Omental fat pad (tissue), 4 donors: Measurements from ENCODE around the gene NYNRIN. TPM values are rescaled to one million over a fixed set of nuclear protein-coding genes. Genes with fewer than 3 reads are reported as not detected.

Experiments used
- ATAC-seq: fragments of 150-250 bp; one replicate; pipeline ENCODE4 v1.9.1; 2016; ENCODE audit warnings: mild to moderate bottlenecking, moderate library complexity; ENCODE audit not compliant: low FRiP score
- DNase-seq: peaks from one replicate; pipeline ENCODE4 v3.0.0-alpha.2; 2019; ENCODE audit warnings: low spot score
- CTCF ChIP-seq, 3 donors: fragments of 450-650 bp; IDR thresholded peaks; one replicate each; pipeline ENCODE4 v1.5.1; 2016 to 2017; ENCODE audit warnings: antibody characterized with exemption in 3 of 3, mild to moderate bottlenecking in 3 of 3, moderate library complexity in 2 of 3
- total RNA-seq, 4 donors: library from RNA; depleted of rRNA; stranded (reverse); fragments of >200 nt; gene quantifications; one replicate each; pipeline ENCODE4 v1.1.0, GENCODE V29; 2016

NYNRIN gene
- total RNA-seq, 4 donors from 2014 or later: 4.6 to 24.9 (median 13.0) TPM

DNA sequence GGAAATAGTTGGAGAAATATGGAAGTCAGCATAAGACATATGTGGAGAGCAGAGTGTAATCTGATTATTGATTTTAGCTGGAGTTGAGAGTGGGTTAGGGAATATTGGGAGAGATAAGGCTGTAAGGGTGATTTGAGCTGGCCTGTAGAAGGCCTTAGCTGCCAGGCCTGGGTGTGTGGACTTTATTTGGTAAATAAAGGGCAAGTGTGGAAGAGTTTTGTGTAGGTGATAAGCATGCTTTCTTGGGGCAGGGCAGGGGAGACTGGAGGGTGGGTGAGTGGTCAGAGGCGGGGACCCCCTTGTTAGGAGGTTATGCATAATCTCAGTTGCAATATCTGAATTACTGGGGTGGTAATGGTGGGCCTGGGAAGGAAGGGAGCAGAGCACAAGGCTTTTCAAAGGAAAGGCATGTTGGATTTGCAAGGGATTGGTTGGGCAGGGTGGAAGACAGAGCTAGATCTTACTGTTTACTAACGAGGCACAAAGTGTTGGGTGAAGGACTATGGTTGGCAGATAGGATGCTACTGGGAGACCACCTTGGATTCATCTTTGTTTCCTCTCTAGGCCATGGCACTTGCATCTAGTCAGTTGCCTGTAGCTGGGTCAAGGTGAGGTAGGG, 36.5 kb downstream of the NYNRIN start:
- no peak for TF ChIP-seq CTCF (IDR thresholded peaks at IDR 0.05)
- DNase-seq (no peak), ATAC-seq (no peak)

GRCh38 chr14:24435998-24436354, 37.2 kb downstream of the NYNRIN start:
- DNase-seq (no peak), ATAC-seq (no peak)
- TF ChIP-seq CTCF (IDR thresholded peaks at IDR 0.05): no peak

GRCh38 chr14:24436355-24437019, 37.7 kb downstream of the NYNRIN start:
- peak; percentile 77 for ATAC-seq
- DNase-seq: no peak
- peak in 1 of 3 donors; percentile 46 for TF ChIP-seq CTCF (IDR thresholded peaks at IDR 0.05)

DNA sequence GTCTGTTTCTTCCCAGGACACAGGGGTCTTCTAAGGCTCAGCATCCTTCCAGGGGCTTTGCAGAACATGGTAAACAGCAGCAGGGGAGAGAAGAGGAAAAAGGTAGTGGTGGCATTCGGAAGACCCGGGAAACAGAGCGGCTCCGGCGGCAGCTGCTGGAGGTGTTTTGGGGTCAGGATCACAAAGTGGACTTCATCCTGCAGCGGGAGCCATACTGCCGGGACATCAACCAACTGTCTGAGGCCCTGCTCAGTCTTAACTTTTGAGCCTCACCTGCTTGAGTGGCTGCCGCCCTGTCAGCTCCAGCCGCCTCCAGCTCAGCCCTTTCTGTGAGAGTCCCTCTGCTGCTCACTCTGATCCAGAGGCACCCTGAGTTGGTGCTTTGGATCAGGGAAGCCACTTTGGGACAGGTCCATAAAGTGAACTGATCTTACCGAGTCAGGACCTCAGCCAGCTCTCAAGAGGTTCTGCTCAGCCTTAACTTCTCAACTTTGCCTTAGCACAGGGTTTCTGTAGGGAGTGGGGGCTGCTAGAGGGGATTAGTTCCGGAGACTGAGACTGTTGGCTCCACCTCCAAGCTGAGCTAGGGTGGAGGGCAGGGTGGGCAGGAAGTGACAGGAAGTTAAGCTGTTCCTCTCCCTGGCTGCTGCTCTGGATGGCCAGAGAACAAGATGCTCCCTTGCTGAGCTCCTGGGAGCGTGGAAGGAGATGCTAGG, 38.4 kb downstream of the NYNRIN start:
- TF ChIP-seq CTCF (IDR thresholded peaks at IDR 0.05): no peak
- no peak for ATAC-seq
- DNase-seq: no peak

- ATAC-seq: no peak
Measured at GRCh38 chr14:24437736-24438067, 38.9 kb downstream of the NYNRIN start.

GRCh38 chr14:24438223-24439097, 39.7 kb downstream of the NYNRIN start:
- no peak for ATAC-seq
- no peak for TF ChIP-seq CTCF (IDR thresholded peaks at IDR 0.05)

More at GRCh38 chr14:24437736-24438067, 38.9 kb downstream of the NYNRIN start:
- no peak for TF ChIP-seq CTCF (IDR thresholded peaks at IDR 0.05)
- no peak for DNase-seq

More at GRCh38 chr14:24438223-24439097, 39.7 kb downstream of the NYNRIN start:
- DNase-seq: no peak
